KOPT-K1 (cell line): ENCODE data around the gene MGAT5B.

Experiments used
- H3K27ac ChIP-seq: fragments of 200-600 bp; sonication (generic); 2 replicates; pipeline ENCODE4 v1.5.1; 2016; ENCODE audit warnings: antibody characterized with exemption, mild to moderate bottlenecking, low read depth, low read length; ENCODE audit not compliant: poor library complexity, severe bottlenecking
- H3K36me3 ChIP-seq: fragments of 200-600 bp; sonication (generic); 2 replicates; pipeline ENCODE4 v1.5.1; 2017; ENCODE audit warnings: antibody characterized with exemption, mild to moderate bottlenecking, low read length, moderate library complexity; ENCODE audit not compliant: insufficient read depth
- H3K9me3 ChIP-seq: fragments of 200-600 bp; sonication (generic); 2 replicates; pipeline ENCODE4 v1.5.1; 2017; ENCODE audit warnings: antibody characterized with exemption, low read length, mild to moderate bottlenecking; ENCODE audit not compliant: insufficient read depth, poor library complexity, severe bottlenecking

The MGAT5B gene

DNA sequence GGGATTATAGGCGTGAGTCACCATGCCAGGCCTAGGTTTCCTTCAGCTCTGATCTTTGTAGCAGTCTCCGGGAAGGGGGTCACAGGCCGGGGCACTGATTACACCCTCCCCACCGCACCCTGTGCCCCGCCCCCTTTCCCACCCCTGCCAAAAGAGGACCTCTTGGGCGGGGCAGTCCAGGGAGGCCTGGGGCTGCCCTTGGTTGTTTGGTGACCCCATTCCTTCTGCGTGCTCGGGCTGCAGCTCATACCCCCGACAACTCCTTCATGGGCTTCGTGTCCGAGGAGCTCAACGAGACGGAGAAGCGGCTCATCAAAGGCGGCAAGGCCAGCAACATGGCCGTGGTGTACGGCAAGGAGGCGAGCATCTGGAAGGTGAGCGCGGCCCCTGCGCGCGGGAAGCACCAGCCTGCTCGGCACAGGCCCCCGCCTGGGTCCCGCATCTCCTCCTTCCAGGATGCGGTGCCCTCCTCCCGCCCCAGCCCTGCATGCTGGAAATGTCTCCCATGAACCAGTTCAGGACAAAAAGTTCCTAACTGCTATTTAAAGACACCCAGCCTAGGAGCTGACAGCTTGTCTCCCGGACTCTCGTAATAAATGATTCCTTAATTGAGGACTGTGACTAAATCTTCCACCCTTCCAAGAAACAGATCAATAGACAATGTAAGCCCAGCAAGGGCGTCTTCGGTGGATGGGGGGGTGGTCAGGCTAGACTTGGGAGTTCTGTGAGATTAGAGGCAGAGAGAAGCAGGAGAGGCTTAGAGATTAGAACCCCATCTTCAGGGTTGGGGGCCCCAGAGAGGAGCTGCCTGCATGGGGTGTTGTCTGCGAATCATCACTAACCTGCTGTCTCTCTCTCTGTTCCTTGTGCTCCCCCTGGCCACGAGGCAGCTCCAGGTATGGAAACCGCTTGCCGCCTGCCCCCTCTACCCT is 64.5 kb downstream of the MGAT5B start:
- Histone ChIP-seq H3K9me3 (no peaks in the 10 kb centered on the region), H3K36me3 (no peaks in the 10 kb centered on the region), H3K27ac (no peak overlapping the region)

DNA sequence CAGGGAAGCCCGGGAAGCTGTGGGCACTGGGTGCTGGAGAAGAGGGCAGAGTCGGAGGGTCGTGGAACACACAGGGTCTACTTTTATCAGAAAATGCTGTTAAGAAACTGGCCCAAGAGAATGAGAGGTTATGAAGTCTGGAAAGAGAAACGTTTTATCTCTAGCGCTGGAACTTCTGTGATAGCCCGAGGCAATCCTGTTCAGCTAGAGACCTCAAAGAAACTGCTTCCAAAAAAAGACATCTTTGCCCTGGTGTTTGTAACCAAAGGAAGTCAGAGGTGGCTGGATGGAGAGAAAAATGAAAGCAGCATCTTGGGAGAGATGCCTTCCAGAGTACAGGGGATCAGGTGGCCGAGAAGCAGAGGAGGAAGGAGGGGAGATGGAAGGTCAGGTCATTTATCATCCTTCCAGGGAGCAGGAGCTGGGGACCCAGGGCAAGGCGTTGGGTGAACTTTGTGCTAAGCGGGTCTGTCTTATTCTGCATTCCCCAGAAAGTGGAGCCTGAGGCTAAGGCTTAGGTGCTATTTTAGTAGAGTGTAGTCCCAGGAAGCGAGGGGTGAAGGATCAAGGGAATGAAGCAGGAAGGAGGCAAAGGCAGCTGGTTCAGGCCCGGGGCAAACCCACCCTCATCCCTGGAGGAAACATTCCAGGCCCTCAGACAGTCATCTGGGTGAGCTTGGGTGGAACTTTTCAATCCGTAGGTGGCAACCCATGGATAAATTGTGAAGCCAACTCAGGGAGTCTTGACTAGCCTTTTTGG is 66.5 kb downstream of the MGAT5B start:
- no peaks in the 10 kb centered on the region for H3K9me3 ChIP-seq
- H3K36me3 ChIP-seq: no peaks in the 10 kb centered on the region
- H3K27ac ChIP-seq: no peak overlapping the region

DNA sequence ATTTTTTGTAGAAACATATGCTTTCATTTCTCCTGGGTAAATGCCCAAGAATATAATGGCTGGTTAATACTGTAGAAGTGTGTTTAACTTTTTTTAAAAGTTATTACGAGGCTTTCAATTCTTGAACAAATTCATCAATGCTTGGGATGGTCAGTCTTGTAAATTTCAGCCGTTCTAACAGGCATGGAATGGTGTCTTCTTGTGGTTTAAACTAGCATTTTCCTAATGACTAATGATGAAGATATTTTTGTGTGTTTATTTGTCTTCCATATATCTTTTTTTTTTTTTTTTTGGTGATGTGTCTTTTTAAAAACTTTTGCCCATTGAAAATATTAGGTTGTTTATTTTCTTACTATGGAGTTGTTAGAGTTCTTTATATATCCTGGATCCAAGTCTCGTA is 67.1 kb downstream of the MGAT5B start:
- H3K36me3 ChIP-seq: no peaks in the 10 kb centered on the region
- H3K9me3 ChIP-seq: no peaks in the 10 kb centered on the region
- no peak overlapping the region for H3K27ac ChIP-seq

DNA sequence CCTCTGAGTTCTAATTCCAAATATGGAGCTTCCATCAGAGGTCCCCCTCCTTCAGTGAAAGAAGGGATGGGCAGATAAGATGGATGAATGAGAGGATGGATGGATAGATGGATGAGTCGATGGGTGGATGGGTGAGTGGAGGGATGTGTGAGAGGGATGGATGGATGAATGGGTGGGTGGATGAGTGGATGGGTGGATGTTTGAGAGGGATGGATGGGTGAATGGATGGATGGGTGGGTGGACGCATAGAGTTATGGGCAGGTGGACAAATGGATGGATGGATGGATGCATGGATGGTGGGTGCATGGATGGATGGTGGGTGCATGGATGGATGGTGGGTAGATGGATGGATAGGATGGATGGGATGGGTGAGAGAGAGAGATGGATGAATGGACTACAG is 69.0 kb downstream of the MGAT5B start:
- Histone ChIP-seq H3K36me3 (no peaks in the 10 kb centered on the region), H3K27ac (no peak overlapping the region), H3K9me3 (no peaks in the 10 kb centered on the region)

DNA sequence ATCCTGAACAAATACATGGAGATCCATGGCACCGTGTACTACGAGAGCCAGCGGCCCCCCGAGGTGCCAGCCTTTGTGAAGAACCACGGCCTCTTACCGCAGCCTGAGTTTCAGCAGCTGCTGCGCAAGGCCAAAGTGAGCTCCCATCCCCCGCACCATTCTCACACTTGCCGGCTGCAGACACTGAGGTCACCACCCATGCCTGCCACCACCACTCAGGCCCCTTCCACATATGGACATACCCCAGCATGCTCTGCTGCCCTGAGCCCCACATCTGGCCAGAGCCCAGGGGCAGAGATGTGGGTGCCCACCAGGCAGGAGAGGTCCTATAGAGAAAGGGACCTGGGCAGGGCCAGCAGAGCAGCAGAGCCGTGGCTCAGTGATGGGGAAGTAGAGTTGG is 69.8 kb downstream of the MGAT5B start:
- Histone ChIP-seq H3K27ac (no peak overlapping the region), H3K36me3 (no peaks in the 10 kb centered on the region), H3K9me3 (no peaks in the 10 kb centered on the region)

DNA sequence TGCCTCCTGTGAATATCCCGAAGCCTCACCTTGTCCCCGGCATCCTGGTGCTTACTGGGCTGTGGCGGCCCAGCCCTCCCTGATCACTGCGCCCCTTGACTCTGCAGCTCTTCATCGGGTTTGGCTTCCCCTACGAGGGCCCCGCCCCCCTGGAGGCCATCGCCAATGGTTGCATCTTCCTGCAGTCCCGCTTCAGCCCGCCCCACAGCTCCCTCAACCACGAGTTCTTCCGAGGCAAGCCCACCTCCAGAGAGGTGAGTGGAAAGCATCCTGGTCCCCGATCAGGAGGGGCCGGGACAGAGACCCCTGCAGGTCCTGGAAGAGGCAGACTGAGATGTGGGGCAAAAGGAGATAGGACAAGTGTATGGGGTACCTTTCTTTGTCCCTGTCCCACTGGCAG is 72.1 kb downstream of the MGAT5B start:
- Histone ChIP-seq H3K36me3 (no peaks in the 10 kb centered on the region), H3K27ac (no peak overlapping the region), H3K9me3 (no peaks in the 10 kb centered on the region)

DNA sequence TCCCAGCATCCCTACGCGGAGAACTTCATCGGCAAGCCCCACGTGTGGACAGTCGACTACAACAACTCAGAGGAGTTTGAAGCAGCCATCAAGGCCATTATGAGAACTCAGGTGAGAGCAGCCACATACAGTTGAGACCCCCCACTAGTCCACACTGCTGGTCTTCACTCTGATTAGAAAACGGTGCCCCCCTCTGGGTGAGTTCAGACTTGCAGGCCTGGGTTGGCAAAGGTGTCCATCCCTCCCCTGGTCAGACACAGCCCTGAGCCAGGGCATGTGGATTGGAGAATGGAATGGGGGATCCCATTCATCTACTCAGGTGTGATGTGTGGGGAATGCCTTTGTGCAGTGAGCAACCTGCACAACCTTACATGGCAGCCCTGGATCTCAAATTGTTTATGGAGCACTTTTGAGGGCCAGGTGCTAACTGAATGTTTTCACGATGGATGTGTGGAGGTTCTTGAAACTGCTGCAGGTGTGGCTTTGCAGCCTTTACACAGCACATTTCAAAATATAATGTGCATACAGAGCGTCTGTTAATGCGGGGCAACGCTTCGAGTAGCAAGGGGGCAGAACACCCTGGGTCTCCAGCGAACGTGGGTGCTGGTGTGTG is 72.6 kb downstream of the MGAT5B start:
- no peaks in the 10 kb centered on the region for H3K9me3 ChIP-seq
- H3K36me3 ChIP-seq: no peaks in the 10 kb centered on the region
- H3K27ac ChIP-seq: no peak overlapping the region

DNA sequence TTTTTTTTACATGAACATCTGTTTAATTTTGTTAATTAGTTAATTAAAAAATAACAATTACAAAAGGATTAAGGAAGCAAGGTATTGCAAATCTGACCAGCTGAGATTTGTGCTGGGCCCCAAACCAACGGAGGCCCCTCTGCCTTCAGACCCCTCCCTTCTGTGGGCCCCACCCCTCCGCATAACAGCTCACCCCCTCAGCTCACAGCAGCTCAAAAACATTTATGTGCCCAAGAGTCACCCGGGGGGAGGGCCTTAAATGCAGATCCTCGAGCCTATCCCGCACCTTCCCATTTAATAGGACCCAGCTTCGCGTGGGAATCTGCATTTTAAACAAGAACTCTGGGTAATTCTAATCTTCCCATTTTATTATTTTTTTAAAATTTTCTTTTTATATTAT is 75.0 kb downstream of the MGAT5B start:
- Histone ChIP-seq H3K27ac (no peak overlapping the region), H3K9me3 (no peaks in the 10 kb centered on the region), H3K36me3 (no peaks in the 10 kb centered on the region)

DNA sequence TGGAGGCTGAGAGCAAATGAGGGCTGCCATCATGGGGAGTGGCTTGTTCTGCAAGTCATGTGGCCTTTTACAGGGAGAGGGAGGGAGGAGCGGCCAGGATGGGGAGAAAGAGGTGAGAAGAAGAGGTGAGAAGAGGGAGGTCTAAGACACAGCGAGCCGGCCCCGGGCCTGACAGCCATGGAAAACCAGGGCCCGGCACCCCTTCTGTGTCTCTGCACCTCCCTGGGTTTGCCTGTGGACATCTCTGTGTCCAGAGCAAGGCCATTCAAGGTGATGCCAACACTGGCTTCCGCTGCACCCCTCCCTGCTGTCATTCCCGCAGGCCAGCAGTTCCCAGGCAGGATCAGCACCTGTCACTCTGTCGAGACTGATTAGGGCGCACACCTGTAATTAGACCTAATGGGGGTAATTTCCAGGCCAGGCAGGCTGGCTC is 75.6 kb downstream of the MGAT5B start:
- H3K27ac ChIP-seq: no peak overlapping the region
- no peaks in the 10 kb centered on the region for H3K9me3 ChIP-seq
- no peaks in the 10 kb centered on the region for H3K36me3 ChIP-seq

DNA sequence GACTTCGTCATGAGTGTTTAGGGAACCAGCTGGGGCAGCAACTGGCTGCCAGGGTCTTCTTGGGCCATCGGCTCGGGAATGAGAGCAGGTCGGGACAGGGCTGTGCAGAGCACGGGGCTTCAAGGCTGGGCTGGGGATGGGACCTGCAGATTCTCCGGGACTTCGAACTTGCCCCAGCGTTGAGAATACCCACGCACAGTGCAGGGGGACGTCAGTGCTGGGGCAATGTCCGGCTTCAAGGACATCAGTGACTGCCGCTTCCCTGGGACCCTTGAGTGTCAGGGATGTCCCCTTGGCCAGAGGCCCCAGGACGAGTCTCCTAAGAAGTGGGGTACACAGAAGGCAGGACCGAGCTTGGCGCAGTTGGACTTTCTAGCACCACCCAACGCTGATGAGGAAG is 76.3 kb downstream of the MGAT5B start:
- Histone ChIP-seq H3K27ac (no peak overlapping the region), H3K9me3 (no peaks in the 10 kb centered on the region), H3K36me3 (no peaks in the 10 kb centered on the region)

DNA sequence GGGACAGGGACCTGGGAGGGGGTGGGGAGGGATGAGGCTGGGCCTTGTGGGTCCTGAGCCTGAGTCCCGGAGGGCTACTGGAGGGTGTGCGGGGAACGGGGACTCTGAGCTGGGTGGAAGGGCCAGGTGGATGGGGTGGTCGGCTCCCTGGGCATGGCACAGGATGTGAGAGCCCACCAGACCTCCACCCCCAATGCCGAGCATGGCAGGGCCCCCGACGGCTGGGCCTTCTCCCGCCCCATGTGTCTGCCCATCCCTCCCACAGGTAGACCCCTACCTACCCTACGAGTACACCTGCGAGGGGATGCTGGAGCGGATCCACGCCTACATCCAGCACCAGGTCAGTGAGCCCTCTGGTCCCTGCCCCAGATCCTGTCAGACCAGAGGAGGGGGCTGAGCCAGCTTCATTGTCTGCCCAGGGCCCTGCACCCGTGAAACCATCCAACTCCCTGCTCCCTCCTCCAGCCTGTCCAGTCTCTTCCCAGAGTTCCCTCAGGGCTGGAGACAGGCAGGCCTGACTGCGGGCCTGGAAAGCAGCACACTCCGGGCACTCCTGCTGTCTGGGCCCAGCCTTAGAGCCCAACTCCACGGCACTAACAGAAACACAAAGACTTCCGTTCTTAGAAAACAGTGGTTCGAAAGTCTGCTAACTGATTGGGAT is 78.0 kb downstream of the MGAT5B start:
- Histone ChIP-seq H3K27ac (no peak overlapping the region), H3K9me3 (no peaks in the 10 kb centered on the region), H3K36me3 (no peaks in the 10 kb centered on the region)

DNA sequence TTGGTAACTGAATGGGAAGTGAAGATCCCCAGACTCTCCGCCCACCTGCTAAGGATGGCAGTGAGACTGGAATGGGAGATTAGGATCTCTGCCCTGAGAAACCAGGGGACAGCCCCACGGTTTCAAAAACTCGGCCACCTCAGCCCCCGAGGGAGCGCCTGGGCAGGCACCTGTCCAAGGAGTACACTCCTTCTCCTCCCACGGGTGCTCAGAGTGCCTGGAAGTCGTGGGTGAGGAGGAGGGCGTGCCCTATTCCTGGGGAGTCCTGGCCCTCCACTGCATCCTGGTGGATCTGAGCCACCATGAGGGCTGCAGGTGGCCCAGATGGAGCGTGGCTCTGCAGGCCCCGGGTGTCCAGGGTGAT is 78.5 kb downstream of the MGAT5B start:
- no peak overlapping the region for H3K27ac ChIP-seq
- H3K36me3 ChIP-seq: no peaks in the 10 kb centered on the region
- H3K9me3 ChIP-seq: no peaks in the 10 kb centered on the region

DNA sequence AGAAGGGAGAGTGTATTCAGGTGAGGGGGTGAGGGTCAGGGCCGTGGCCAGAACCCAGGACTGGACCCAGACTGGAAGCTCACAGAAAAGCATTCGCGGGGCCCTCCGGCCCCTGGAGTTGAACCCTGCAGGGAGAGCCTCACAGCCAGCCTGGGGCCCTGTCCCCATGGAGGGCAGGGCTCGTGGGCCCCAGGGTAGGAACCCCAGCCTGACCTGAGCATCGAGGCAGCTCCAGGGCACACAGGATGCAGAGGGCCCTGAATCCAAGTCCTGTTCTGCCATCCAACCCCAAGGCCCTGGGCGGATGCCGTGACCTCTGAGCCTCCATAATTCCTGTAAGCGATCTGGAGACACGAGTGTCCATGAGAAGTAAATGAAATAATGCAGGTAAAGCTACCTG is 79.1 kb downstream of the MGAT5B start:
- Histone ChIP-seq H3K27ac (no peak overlapping the region), H3K36me3 (no peaks in the 10 kb centered on the region), H3K9me3 (no peaks in the 10 kb centered on the region)

DNA sequence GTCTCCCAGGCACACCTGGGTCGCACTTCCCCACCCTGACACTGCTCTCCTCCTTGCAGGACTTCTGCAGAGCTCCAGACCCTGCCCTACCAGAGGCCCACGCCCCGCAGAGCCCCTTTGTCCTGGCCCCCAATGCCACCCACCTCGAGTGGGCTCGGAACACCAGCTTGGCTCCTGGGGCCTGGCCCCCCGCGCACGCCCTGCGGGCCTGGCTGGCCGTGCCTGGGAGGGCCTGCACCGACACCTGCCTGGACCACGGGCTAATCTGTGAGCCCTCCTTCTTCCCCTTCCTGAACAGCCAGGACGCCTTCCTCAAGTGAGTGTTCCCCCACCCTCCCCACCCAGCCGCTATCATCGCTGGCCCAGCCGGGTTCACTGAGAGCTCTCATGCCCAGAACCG is 79.6 kb downstream of the MGAT5B start:
- Histone ChIP-seq H3K36me3 (no peaks in the 10 kb centered on the region), H3K9me3 (no peaks in the 10 kb centered on the region), H3K27ac (no peak overlapping the region)

DNA sequence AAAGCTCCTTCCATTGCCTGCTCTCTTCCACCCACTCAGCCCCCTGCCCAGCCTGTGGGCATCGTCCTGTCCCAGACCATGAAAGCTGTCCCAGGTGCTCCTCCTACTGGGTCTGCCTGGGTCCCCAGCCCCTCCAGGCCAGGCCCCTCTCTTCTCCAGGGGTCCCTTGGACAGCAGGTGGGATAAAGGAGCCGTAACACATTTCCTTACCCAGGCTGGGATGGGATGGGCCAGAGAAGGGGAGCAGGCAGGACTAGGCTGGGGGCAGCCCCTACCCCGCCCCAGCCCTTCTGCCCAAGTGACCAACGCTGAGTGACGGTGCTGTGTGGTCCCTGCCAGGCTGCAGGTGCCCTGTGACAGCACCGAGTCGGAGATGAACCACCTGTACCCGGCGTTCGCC is 80.1 kb downstream of the MGAT5B start:
- Histone ChIP-seq H3K27ac (no peak overlapping the region), H3K36me3 (no peaks in the 10 kb centered on the region), H3K9me3 (no peaks in the 10 kb centered on the region)
